Stimulated activated CD8-positive, alpha-beta memory T cell treated with anti-CD3 and anti-CD28 coated beads, Interleukin-15, amount 100 ng/mL, for 48 hours (primary cell): Measurements from ENCODE around the gene TMEM50B.
A peak's percentile ranks its signal among the peaks of the same experiment; 100 is the strongest.
"Not testable (repeated sequence)": the region's sequence is repeated elsewhere in the genome, so short reads cannot be mapped to it uniquely, and the experiment has no call there.

Experiments
- DNase-seq, 2 donors: peaks; one replicate each; pipeline ENCODE4 v3.0.0-alpha.2; 2020; ENCODE audit warnings: low read depth in 2 of 2

TMEM50B gene

DNA sequence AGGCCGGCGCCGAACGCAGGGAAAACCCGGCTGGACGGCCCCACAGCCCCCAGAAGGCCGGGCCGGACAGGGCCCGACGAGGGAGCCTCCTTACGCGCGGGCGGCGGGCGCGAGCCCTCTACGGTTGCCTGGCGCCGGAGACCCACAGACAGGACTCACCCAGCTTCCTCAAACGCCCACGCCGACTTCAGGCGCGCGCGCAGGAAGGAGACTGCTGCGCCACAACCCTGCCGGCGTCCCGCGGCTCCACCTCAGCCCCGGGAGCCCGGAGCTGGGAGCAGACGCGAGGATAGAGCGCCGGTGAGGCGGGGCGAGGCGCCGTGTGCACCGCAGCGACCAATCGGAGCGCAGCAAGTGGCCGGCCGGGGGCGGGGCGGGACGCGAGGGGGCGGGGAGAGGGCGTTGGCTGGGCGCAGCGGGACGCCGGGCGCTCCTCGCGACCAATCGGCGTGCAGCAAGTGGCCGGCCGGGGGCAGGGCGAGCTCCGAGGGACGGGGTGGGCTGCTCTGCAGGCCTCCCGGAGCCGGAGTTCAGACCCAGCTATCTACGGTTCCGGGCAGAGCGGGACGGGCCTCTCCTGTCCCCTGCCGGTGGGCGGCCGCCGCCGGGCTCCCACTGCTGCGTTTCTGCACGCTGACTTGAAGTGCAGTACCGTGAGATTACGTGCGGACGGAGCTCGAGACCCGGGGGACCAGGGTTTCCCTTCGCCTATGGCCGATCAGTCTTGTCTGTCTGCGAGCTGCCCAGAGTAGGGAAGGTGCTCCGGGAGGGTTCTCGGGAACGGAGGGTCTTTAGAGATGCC lies at the start of gene TMEM50B:
Gene TMEM50B, minus strand, starts transcription at position 296 of the 802 bp plus-strand sequence. CDS start 11,089 bp downstream, outside the sequence.
- DNase-seq = peak; percentile 97 to 98

DNA sequence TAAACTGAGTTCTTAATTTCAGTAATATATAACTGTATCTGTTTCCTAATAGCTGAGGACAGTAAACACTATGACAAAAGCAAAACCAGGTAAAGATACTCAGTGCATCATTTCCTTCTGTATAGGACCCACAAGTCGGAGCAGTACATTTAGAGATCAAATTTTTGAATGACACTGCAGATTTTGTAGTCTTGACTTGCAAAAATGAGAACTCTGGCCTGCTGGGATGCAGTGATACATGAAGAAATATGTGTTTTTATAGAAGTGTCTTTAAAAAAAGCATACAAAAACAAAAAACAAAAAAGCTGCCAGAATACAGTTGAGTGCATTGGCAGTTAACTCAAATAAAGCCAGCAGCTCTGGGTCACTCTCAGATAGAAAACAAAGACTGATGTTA lies 43.2 kb upstream of the TMEM50B start:
- DNase-seq = no peak

DNA sequence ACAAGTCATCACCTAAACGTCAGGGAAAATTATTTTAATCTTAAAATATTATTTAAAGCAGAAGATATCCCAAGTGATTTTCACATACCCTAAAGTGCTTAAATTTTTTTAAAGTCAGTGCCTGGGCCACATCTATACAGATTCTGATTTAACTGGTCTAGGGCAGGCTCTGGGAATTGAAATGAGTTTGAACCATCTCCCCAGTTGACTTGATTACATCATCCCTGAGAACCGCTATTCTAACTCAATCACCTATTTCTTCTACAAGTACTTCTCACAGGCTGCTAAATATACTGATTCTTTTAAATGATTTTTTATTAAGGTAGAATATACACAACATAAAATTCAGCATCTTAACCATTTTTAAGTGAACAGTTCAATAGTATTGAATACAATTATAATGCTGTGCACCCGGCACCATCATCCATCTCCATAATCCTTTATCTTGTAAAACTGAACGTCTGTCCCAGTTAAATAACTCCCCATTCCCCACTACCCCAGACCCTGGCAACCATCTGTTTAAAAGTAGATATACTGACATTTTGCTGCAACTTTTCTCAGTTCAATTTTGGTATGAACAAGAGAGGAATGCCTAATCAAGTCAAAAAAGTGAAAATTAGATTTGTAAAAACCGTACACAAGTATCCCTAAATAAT lies 42.7 kb upstream of the TMEM50B start:
- DNase-seq = no peak

DNA sequence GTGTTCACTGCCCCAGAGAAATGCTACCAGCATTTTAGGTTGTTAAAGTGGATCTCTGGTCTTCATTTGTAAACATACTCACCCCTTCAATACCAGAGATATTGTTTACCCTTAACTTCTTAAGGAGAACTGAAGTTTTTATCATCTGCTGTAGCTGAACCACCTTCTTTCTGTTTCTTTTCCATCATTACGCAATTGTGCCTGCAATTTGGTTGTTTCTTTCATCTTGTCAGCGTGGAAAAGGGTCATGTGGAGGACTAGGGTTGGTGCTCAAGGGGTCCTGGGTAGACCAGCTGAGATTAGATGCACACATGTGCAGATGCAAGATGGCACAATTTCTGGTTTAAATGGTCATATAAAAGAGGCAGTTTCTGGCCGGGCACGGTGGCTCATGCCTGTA lies 39.1 kb upstream of the TMEM50B start:
- DNase-seq = no peak

DNA sequence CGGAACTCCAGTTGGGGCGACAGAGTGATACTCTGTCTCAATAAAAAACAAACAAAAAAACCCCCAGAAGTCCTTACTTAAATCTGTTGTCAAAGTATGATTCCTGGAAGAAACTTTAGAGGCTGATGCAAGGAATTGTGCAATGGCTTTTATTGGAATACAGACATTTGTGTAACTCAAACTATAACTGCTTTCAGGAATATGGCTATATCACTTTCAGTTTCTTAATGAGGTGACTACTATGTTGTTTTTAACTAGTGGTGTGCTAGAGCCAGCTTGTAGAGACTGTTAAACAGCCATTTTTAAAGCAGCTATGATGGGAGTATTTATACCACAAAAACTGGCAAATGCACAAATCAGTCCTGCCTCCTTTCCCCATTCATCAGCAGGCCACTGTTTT lies 34.5 kb upstream of the TMEM50B start:
- no peak for DNase-seq

DNA sequence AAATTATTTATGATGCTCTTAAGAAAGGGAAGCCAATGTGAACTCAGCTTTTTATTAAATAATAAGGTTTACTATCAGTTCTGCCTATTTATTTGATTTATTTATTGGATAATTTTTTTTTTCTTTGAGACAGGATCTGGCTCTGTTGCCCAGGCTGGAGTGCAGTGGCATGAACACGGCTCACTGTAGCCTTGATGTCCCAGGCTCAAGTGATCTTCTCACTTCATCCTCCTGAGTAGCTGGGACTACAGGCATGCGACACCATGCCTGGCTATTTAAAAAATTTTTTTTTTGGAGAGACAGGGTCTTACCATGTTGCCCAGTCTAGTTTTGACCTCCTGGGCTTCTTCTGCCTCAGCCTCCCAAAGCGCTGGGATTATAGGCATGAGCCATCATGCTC lies 32.7 kb upstream of the TMEM50B start:
- DNase-seq = no peak

DNA sequence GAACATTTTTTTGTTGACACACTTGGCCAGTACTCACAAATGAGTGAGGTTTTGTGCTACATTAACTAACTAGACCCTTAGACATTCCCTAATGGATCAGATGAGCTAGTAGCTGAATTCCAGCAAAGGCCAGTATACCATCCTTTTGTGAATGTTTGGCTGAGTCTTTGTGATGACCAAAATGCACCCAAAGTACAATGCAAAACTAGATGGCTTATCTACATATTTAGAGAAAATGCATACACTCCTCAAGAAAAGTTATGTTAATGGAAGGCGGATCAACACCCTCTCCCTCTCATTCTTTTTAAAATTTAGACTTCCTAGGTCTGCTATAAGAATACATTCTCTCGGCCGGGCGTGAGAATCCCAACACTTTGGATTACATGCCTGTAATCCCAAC lies 31.9 kb upstream of the TMEM50B start:
- no peak for DNase-seq

DNA sequence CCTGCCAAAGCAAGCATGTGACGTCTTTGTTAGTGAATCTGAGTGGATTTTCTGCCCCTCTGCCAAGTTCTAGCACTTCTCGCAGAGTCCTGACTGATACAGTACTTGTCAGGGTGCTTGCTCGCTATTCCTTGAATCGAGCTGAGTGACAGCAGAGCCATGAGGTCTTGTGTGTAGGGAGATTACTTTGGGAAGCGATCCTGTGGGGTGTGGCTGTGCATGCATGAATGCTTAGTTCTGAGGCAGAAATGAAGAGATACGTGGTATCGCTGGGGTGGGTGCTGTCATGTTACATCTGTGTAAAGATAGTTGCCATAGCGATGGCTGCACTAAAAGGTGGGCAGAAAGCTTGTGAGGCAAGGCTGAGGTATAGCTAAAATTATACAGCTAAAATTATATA lies 31.1 kb upstream of the TMEM50B start:
- DNase-seq = no peak

DNA sequence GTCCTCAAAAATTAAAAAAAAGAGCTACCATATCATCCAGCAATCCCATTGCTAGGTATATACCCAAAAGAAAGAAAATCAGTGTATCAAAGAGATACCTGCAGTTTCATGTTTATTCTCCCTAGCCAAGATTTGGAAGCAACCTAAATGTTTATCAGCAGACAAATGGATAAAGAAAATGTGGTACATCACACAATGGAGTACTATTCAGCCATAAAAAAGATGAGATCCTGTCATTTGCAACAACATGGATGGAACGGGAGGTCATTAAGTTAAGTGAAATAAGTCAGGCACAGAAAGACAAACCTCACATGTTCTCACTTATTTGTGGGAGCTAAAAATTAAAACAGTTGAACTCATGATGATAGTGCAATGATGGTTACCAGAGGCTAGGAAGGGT lies 27.2 kb upstream of the TMEM50B start:
- not testable (repeated sequence) for DNase-seq

DNA sequence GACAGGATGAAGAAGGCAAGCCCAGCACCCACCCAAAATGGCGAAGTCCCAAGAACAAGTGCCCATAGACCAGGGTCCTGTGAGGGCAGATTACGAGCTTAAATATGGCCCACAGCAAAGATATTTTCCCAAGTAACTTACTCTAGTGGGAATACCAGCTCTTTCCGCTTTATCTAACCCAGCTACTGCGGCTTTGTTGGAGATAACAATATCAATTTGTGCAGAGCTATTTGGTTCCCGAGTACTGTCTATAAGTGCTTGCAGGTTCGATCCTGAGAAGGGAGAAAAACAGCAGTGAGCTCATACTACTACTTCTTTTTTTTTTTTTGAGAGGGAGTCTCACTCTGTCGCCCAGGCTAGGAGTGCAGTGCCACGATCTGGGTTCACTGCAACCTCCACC lies 26.1 kb upstream of the TMEM50B start:
- DNase-seq = no peak

DNA sequence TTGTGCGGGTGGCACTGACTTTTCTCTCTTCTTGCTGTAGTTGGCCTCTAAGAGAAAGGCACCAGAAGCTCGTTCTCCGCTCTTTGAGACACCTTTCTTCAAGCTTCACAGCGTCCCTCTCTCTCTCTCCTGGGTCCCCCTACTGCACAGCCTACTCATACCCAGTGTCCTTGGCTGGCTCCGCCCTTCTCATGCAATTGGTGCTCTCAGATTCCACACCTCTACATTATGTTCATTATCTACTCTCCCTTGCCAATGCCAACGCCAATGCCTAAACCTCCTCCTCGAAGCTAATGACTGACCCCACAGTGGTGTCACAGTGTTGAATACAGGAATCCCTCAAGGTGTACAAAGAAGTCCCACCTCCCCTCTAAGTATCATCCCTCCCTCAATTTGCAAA lies 16.6 kb upstream of the TMEM50B start:
- DNase-seq = no peak

DNA sequence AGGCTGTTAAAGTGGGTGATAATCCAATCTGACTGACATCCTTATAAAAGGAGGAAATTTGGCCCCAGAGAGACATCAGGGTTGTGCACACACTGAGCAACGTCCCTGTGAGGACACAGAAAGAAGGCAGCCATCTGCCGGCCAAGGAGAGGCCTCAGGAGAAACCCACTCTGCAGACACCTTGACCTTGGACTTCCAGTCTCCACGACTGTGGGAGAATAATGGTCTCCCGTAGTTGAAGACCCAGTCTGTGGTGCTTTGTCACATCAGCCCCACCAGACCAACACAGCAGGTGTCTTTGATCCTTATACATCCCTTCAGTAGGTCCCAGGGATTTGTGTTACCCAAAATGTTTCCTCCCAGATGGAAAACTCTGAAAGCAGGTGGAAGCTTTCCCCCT lies 16.0 kb upstream of the TMEM50B start:
- DNase-seq = no peak

DNA sequence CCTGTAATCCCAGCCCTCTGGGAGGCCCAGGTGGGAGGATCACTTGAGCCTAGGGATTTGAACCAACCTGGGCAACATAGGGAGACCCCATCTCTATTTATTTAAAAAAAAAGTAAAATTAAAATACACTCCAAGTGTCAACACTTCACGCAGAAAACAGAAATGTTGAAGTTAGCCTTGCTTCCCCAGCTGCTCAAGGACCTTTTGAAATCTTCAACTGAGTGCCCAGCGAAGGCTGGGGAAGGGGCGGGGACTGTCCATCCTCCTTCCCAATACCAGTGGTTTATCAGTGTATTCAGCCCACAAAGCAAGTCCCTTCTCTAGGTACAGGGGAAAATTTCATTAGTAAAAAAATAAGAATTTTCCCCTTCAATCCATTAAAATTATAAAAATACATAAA lies 14.0 kb upstream of the TMEM50B start:
- DNase-seq = no peak

DNA sequence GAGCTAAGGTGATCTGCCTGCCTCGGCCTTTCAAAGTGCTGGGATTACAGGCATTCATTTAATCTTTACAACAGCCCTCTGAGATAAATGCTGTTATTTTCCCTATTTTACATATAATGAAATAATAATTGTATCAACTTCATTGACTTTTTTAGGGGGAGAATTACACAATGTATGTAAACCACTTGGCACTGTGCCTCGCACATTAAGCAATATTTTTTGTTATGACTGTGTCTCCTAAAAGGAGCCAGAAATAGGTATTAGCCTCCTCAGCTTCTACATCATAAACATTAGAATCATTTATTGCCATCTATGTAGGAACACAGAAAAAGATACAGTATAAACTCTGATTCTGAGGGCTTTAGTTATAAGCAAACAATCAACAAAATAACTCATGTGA lies 12.8 kb upstream of the TMEM50B start:
- no peak for DNase-seq

DNA sequence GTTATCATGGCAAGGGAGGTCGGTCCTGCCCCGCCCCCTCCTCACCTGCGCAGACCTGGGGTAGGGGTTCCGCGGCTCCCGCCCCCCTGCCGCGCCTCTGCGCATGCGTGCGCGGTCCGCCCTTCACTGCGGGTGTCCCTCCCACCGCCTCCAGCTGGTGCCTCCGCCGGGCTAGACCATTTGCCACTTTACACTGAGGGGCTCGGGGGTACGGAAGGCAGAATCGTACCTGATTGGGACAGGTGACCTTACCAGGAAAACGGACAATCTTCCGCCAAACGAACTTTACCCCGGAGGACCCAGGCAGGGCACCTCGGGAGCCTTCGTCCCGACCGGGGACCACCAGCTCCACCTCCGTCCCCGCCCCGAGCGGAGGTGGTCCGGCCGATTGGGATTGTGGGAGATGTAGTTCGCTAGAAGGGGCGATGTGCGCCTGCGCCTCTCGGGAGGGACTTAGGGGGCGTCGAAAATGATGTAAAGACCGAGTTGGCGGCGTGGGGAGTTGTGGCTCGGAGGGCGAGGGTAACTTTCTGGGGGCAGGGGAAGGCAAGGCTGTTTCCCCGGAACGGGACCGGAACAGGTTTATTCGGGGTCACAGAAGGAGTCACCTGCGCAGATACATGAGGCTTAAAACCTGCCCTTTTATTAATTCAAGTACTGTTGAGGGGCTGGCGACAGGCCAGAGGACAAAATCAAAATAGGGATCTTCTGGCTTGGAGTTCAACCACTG lies 11.8 kb upstream of the TMEM50B start, which contains the start of gene DNAJC28:
Gene DNAJC28, minus strand, starts transcription at position 344 of the 730 bp plus-strand sequence. CDS start 2,323 bp downstream, outside the sequence.
- peak; percentile 89 to 92 for DNase-seq

DNA sequence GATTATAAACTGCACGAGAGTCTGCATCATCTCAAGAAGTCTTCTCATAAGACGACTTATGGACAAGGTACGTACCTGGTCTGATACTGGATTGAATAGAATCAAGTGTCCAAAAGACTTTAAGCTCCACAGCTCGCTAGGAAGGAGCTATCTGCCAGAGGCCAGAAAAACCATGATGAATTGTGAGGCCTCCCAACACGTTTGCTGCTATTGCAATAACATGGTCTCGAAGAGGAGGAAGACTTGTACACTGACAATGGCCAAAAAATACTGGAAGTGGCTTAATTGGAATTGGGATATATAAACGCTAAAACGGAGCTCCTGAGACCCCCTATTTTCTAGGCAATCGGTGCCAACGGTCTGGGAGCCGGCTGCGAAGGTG lies 11.2 kb upstream of the TMEM50B start:
- DNase-seq = no peak

DNA sequence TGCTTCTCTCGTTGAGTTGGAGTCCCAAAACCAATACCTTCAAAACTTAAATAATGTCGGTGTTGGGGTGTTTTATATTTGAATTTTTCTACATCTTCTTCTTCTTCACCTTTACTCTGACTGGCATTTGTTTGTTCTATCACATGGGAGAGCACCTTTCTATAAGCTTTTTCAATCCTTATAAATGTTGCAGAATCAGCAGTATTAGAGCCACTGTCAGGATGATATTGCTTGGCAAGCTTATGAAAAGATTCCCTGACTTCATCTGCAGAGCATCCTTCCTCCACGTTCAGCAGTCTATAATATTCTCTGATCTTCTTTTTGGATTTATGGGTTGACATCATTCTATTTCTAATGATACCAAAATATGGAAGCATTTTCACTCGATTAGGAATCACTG lies 9.2 kb upstream of the TMEM50B start:
- no peak for DNase-seq

DNA sequence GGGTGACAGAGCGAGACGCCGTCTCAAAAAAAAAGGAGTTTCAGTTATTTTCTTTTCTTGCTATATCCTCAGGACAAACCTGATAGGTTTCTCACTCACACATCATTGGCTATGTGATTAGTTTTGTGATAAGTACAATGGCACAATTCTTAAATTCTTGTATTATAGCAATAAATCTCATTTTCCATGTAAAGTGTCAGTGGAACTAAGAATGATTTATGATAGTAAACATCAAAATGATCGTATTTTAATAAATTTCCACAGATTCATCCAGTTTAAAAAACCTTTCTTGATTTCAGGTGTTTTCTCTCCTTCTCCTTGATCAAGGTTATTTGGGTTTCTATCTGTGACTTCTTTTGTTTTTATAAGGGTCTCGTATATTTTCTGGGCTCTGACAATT lies 8.2 kb upstream of the TMEM50B start:
- DNase-seq = no peak

DNA sequence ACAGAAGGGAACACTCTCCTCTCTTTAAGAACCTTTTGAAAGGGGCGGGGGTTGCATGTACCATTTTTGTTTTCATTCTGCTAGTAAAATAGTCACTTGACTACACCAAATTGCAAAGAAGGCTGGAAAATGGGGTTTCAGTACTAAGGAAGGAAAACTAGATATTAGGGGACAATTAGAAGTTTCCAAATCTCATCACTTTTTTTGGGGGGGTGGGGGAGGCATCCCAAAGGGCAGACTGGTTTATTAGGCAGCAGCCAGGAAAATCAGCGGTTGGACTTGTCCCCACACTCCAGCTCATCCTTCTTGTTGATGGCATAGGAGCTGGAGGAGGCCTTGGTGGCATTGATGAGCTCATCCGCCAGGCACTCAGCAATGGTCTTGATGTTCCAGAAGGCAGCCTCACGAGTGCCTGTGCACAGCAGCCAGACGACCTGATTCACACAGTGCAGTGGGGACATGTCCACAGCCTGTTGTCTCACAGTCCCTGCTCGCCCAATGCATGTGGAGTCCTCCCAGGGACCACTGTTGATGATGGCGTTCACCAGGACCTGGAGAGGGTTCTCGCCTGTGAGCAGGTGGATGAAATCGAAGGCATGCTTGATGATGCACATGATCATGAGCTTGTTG lies 1.7 kb upstream of the TMEM50B start:
- DNase-seq = no peak

DNA sequence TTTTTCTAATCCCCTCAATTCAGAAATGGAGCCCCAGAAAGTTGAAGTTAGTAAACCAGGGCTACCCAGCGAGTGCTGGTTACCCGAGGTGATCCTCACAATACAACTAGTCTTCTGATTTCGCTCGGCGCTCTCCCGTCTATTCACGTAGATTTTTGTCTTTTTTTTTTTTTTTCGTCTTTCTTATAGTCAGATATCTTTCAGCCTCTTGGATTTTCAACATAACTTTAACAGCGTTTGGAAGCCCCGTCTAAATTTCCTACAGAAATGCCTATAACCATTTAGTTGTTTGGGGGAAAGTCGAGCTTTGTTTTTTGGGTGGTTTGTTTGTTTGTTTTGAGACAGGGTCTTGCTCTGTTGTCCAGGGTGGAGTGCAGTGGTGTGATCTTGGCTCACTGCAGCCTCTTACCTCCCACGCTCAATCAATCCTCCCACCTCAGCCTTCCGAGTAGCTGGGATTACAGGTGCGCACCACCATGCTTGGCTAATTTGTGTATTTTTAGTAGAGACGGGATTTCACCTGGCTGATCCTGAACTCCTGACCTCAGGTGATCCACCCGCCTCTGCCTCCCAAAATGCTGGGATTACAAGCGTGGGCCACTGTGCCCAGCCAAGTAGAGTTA lies 818 bp upstream of the TMEM50B start:
- DNase-seq = no peak

DNA sequence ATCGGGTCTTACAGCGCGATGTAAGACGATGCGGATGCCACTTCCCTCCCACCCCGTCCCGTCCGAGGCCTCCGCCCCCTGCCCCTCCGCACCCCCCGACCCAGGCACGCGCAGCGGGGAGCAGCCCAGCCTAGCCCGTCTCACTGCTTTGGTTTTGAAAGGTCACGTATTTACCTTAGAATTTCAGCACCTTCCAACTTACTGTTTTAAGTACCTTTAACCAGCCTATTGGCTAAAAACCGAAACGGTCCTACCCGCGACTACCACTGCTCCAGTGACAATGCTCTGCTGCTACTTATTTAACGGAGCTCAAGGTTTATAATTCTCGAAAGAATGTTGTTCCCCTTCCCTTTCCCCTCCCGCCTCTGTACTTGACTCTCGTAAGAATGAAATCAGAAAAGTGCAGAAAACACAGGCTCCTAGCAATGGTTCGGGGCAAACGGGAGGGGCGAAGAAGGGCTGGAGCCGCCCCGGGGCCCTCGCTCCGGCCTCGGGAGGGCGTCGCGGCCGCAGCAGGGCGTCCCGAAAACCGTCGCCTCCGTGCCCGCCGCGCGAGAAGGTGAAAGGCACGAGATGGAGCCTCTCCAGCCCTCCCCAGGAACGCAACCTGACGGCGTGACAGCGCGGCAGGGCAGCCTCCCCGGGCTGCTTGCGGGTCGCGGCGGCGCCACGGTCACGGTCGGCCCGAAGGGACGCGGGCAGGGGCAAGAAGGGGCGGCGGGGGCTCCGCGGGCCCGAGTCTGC lies 667 bp downstream of the TMEM50B start:
- peak; percentile 10 to 21 for DNase-seq
